ENCODE data around the gene RPS6KA2.
"Not testable (repeated sequence)": the region's sequence is repeated elsewhere in the genome, so short reads cannot be mapped to it uniquely, and the experiment has no call there.

RPS6KA2 gene

DNA sequence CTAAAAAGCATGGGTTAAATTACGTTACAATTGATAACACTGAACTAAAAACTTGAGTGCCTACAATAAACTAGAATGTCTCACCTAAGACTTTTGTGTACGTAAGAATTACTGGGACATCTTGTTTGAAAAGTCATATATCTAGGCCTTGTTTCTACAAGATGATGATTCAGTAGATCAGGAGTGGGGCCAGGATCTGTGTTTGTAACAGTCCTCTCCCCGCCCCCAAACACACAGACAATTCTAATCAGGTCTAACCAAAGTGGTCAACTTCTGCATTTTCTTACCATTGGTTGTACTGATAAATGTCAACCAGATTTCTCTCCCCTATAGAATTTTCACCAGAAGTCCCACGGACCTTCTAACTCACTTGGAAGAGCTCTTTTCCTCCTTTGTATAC, 97.5 kb downstream of the RPS6KA2 start:
- DNase-seq (ENCODE audit: low spot score), result no peak

GRCh38 chr6:166529058-166529457, 98.0 kb downstream of the RPS6KA2 start:
- DNase-seq (ENCODE audit: low spot score), result not testable (repeated sequence)

- DNase-seq (ENCODE audit: low spot score), result no peak
These were observed 99.2 kb downstream of the RPS6KA2 start for GRCh38 chr6:166527849-166528248.

GRCh38 chr6:166526937-166527336, 100.1 kb downstream of the RPS6KA2 start:
- no peak for DNase-seq (ENCODE audit: low spot score)

GRCh38 chr6:166525567-166525966, 101.5 kb downstream of the RPS6KA2 start:
- DNase-seq (ENCODE audit: low spot score), result no peak

DNA sequence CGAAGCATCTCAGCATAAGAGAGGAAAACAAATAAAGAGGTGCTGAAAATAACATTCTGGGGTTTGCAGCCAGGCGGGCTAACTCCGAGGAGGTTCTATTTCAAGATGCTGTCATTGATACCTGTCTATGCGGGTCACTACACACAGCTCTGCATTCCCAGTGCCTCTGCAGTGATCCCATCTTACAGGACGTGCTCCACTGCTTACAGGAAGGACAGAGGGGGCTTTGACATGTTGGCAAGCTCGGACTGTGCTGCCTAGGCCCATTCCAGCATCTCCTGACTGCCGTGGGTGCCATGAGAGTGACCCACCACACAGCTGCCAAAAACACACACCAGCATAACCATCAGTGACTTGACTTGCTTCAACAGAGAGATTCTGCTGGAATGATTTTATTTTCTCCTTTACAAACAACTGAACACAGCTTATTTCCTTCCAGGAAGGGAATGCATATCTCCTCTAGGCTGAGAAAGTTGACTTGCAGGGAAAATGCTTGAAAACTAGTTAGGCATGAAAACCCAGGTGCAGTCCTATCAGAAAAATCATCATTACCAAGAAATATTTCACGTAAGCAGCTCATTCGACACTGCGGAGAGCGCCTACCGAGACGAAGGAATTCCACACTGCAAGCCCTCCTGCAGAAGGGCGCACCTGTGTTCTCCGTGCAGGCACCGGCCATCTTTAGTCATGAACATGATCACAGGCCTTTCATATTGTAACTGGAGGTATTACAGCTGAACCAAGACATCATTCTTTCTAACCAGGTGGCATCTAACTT, 103.1 kb downstream of the RPS6KA2 start:
- no peak for DNase-seq (ENCODE audit: low spot score)

GRCh38 chr6:166520905-166521834, 105.9 kb downstream of the RPS6KA2 start:
- no peak for DNase-seq (ENCODE audit: low spot score)

- DNase-seq (ENCODE audit: low spot score), result no peak
These were observed 110.7 kb downstream of the RPS6KA2 start for GRCh38 chr6:166516251-166516884.

DNA sequence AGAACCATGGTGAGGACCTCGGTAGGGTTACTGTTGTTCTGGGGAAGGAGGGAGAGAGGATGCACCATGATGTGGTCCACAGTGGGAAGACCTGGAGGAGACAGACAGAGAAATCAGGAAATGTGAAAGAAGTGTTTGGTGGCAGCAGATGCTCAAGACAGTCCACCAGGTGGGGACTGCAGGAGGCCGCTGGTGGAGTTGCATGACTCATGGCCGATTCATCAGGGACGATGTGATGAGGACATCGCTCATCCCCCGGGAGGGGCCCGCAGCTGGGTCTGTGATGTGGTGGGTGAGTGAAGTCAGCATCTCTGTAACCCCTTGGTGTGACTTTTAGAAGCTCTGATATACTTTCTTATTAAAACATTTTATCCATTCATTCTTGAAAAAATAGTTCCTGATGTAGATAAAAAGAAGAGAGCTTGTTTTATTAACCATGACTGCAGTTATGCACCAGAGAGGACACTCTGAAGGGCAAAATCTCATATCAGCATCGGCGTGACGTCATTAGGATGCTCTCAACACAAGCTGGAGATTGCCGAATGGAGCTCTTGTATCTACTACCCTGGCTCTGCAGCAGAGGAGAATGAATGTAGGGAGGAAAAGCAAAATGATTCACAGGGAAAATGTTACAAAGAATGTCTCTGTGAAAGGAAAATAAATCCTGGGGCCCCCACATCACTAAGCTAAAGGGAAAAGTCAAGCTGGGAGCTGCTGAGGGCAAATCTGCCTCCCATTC, 111.8 kb downstream of the RPS6KA2 start:
- DNase-seq (ENCODE audit: low spot score), result no peak

DNA sequence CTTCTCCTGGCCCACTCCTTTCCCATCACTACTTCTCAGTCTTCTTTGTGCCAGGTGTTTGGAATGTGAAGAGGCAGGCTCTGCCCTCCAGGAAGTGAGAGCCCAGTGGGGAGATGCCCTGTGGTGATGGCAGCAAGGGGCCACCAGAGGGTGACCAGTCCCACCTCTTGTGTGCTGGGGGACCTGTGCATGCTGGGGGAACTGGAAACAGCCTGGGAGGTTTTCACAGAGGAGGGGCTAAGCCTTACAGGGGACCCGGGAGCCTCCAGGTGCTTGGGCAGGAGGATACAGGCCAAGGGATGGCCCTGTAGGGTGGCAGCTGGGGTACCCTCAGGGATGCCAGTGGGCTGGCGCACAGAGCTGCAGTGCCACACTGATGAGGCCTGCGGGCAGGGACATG, 112.9 kb downstream of the RPS6KA2 start:
- DNase-seq (ENCODE audit: low spot score), result no peak

GRCh38 chr6:166512567-166512966, 114.5 kb downstream of the RPS6KA2 start:
- DNase-seq (ENCODE audit: low spot score), result no peak

DNA sequence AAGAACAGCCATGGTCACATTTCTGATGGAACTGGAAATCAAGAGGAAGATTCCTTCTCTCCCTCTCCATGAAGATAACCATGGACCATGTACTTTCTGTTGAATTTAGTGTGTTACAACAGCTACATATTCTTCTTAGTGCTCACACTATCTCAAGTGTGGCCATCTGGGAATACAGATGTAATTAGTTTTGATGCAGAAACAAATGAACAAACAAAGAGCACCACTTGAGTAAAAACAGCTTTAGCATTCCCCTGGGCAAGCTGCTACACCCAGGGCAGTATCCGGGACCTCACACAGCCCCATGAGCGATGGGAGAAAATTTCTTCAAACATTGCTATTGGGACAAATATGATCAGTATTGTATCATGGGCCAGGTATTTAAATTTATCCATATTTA, 115.7 kb downstream of the RPS6KA2 start:
- DNase-seq (ENCODE audit: low spot score), result no peak

DNA sequence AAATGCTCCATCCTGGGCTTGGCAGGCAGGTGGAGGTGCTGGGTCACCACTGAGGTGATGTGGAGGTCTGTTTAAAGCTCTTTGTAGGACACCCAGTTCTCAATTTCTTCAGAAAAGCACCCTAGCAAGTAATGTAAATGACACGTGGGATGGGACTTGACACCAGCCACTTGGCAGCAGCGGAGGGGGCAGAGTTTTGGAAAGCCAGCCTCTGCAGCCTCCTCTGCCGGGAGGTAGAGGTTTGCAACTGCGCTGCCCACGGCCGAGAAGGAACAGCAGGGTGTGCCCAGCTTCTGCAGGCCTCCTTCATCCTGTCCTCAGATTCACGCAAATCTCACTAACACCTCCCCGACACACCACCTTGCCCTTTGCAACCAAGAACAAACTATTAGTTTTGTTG, 117.9 kb downstream of the RPS6KA2 start:
- DNase-seq (ENCODE audit: low spot score), result no peak

DNA sequence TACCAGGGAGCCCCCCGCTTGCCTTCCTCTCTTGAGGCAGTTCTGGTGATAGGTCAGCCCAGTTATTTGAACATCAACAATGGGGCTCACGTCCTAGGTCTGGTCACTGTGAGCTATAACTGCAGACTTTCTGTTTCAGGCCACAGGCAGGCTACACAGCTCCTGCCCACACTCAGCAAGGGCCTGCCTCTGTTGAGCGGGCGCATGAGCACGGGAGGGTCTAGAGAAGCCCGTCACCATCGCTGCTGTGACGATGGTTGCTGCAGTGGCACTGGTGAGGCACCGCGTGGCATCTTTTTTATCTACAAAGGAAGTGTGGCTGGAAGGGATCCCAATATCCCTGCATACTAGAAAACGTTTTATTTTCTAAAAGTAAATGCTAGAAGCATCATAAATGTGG, 118.3 kb downstream of the RPS6KA2 start:
- no peak for DNase-seq (ENCODE audit: low spot score)

DNA sequence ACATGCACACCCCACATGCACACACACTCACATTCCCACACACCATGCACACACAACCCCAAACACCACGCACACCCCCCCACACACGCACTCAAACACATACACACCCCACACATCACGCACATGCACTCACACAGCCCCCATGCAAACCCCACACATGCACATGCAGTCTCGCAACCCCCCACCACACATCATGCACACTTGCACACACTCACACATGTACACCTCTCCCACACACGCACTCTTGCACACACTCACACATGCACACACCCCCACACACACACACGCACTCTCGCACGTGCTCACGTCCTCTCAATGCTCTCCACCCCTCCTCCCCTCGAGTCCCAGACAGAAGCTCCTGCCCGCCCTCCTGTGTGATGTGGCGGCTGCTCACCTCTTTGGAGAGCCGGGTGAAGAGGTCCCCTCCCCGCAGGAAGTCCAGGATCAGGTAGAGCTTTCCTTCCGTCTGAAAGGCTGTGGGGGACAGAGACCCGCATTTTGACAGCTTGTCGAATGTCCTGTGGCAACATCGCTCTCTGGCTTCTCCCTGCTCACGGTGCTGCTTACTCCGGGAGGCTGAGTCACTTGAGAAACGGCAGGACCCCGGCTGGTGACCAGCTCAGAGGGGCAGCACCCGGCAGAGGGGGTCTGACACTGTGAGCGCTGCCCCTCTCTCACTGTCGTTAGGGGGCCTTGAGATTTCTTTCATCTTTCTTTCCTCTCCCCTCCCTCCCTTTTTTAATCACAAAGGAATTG, 119.1 kb downstream of the RPS6KA2 start:
- no peak for DNase-seq (ENCODE audit: low spot score)

DNA sequence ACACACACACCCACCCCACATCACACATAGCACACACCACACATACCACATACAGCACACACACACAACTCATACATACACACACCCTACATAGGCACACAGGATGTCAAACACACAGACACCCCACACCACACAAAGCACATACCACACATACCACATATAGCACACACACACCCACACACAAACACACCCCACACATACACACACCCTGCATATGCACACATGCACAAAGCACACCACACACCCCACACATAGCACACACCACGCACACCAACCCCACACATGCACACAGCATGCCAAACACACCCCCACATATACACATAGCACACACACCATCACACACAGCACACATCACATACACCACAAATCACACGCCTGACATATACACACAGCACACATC, 119.7 kb downstream of the RPS6KA2 start:
- no peak for DNase-seq (ENCODE audit: low spot score)

DNA sequence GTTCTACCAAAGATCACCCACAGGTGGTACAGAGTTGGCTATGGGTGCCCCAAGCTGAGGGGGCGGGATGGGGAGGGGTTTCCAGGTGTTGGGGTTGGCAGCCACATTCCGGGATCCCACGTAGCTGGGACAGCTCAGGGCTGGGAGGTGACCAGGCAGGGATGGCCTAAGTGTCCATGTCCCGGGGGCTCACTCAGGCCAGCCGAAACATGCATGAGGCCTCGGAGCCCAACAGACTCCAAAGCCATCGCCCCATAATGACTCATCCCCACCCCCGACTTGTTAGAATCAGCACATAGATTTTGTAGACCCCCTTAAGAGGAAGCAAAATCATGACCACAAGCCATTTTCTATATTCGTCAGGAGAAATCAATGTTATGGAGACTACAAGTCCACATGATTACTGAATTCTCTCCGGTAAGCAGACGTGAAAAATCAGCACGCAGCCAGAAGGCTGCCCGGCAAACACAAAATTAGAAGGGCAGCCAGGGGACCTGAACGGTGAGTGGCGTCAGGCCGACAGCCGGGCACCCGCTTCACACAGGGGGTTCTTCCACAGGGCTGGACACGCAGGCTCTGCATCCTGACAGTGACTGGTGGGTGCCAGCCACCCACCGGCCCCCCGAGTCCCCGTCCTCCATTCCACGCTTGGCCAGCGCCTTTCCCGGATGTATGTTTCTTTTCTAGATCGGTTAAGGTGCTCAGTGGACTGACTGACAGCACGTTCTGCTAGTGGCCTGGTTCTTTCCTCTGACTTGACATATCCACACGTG, 121.7 kb downstream of the RPS6KA2 start:
- no peak for DNase-seq (ENCODE audit: low spot score)

DNA sequence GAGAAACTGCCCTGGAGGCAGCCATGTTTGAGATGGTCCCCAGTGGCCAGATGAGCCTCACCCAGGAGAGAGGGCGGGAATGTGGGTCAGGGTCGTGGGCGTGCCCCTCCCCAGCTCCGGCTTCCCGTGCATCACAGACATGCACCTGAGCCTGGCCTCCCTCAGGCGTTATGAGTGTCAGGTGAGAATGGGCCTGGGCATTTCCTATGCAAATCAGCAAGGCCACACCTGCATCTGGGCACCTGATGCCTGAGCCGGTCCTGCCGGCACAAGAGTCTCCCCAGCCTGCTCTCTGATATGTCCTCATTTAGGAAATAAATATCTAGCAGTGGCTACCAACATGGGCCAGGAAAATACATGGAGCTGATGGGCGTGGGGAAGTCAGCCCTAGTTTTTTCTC, 123.0 kb downstream of the RPS6KA2 start:
- DNase-seq (ENCODE audit: low spot score), result no peak

DNA sequence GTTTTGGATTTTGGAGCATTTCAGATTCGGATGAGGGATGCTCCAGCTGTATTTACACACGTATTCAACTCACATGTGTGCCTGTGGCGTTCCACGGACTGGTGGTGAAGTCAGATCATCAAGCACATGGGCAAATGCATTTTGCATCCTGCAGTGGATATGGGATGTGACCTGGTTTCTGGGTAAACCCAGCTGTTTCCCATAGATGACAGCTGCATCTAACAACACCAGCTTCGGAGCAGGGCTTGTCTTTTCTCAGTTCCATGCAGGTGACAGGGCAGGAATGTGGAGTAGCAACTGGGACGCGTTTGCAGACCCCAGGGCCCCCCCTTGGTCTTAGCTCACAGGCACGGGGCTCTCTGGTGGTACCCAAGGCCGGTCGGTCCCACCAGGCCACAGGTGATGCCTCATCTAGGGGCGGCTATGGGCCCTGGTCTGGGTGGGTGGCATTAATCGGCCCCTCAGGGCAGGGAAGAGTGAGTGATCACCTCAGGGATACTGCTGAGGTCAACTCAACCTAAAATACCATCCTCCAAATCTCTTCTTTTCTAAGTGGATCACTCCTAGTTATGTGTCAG, 123.8 kb downstream of the RPS6KA2 start:
- no peak for DNase-seq (ENCODE audit: low spot score)

- DNase-seq (ENCODE audit: low spot score), result no peak
These were observed 124.6 kb downstream of the RPS6KA2 start for GRCh38 chr6:166502453-166502852.
